Measurements from ENCODE around the gene COMMD6. TPM values are rescaled to one million over a fixed set of nuclear protein-coding genes. Genes with fewer than 3 reads are reported as not detected.
A peak's percentile ranks its signal among the peaks of the same experiment; 100 is the strongest.

COMMD6 gene
- polyA plus RNA-seq, 1 donor from 2014 or later = 301 TPM

- Histone ChIP-seq H3K27me3 (ENCODE audit: insufficient read depth, low read depth, low read length) (peaks cover 14% of the 10 kb centered on the region), H3K4me3 (ENCODE audit: low read length) (peak overlapping the region; percentile 82), H3F3A (ENCODE audit: insufficient read depth, low read length, poor library complexity, severe bottlenecking) (no peaks in the 10 kb centered on the region), H3K9me3 (ENCODE audit: low read length) (no peaks in the 10 kb centered on the region), H3K4me2 (ENCODE audit: low read length) (peak overlapping the region; percentile 60), H3K36me3 (ENCODE audit: insufficient read depth, low read length) (no peaks in the 10 kb centered on the region), H4K20me1 (ENCODE audit: insufficient read depth) (no peaks in the 10 kb centered on the region), H3K9ac (ENCODE audit: low read length) (peak overlapping the region; percentile 48), H3K9me2 (ENCODE audit: insufficient read depth, low read length) (no peaks in the 10 kb centered on the region), H2AFZ (ENCODE audit: low read depth, low read length) (no peak overlapping the region), H3K79me2 (replicated peaks; ENCODE audit: insufficient read depth, low read length) (no peaks in the 10 kb centered on the region), H3K27ac (ENCODE audit: low read length) (no peak overlapping the region)
- TF ChIP-seq MXI1 (conservative IDR thresholded peaks at IDR 0.05; ENCODE audit: poor library complexity, severe bottlenecking) (peak; percentile 67), SMC3 (conservative IDR thresholded peaks at IDR 0.05; ENCODE audit: poor library complexity) (no peak)
These were observed 56.9 kb downstream of the COMMD6 start for GRCh38 chr13:75480671-75481175.

- TF ChIP-seq REST (IDR thresholded peaks at IDR 0.05; ENCODE audit: borderline replicate concordance) (no peak), SMC3 (conservative IDR thresholded peaks at IDR 0.05; ENCODE audit: poor library complexity) (no peak), EP300 (conservative IDR thresholded peaks at IDR 0.05; ENCODE audit: poor library complexity, severe bottlenecking) (no peak), EZH2 (IDR thresholded peaks at IDR 0.05; ENCODE audit: borderline replicate concordance, insufficient read depth, low read length, poor library complexity, severe bottlenecking) (no peak), MXI1 (conservative IDR thresholded peaks at IDR 0.05; ENCODE audit: poor library complexity, severe bottlenecking) (no peak), POLR2AphosphoS5 (IDR thresholded peaks at IDR 0.05) (no peak), TAF1 (IDR thresholded peaks at IDR 0.05; ENCODE audit: low read depth) (no peak), CTCF (IDR thresholded peaks at IDR 0.05; ENCODE audit: poor library complexity, severe bottlenecking) (no peak), RAD21 (conservative IDR thresholded peaks at IDR 0.05) (no peak)
- Histone ChIP-seq H3F3A (ENCODE audit: insufficient read depth, low read length, poor library complexity, severe bottlenecking) (no peaks in the 10 kb centered on the region), H3K27me3 (ENCODE audit: insufficient read depth, low read depth, low read length) (peaks cover 14% of the 10 kb centered on the region), H3K4me2 (ENCODE audit: low read length) (no peak overlapping the region), H3K79me2 (replicated peaks; ENCODE audit: insufficient read depth, low read length) (no peaks in the 10 kb centered on the region), H3K9me2 (ENCODE audit: insufficient read depth, low read length) (no peaks in the 10 kb centered on the region), H3K9me3 (ENCODE audit: low read length) (no peaks in the 10 kb centered on the region), H2AFZ (ENCODE audit: low read depth, low read length) (no peak overlapping the region), H3K9ac (ENCODE audit: low read length) (no peak overlapping the region), H4K20me1 (ENCODE audit: insufficient read depth) (no peaks in the 10 kb centered on the region), H3K4me3 (ENCODE audit: low read length) (no peak overlapping the region), H3K27ac (ENCODE audit: low read length) (no peak overlapping the region), H3K36me3 (ENCODE audit: insufficient read depth, low read length) (no peaks in the 10 kb centered on the region)
These were observed 58.4 kb downstream of the COMMD6 start for GRCh38 chr13:75479102-75479740.

Data from neural cell (in vitro differentiated cells).